Measurements from ENCODE around the gene COMMD7. TPM values are rescaled to one million over a fixed set of nuclear protein-coding genes. Genes with fewer than 3 reads are reported as not detected.

The COMMD7 gene
- total and polyA plus RNA-seq, 2 experiments from 2014 or later: 62.7 to 106 TPM

- Histone ChIP-seq H3K27ac (no peak overlapping the region), H3K4me3 (no peak overlapping the region), H3K9me2 (replicated peaks; ENCODE audit: insufficient read depth) (no peaks in the 10 kb centered on the region), H4K20me1 (ENCODE audit: insufficient read depth, poor library complexity, severe bottlenecking) (no peaks in the 10 kb centered on the region), H3K79me2 (no peaks in the 10 kb centered on the region), H3K9me3 (ENCODE audit: low read depth) (no peaks in the 10 kb centered on the region), H3K4me2 (no peak overlapping the region), H3K36me3 (replicated peaks; ENCODE audit: insufficient read depth, low read depth) (no peaks in the 10 kb centered on the region), H3K4me1 (ENCODE audit: insufficient read depth) (no peaks in the 10 kb centered on the region), H2AFZ (no peak overlapping the region), H3K27me3 (no peaks in the 10 kb centered on the region)
- 80% methylated on average over 20 of the region's 22 CpGs for WGBS (ENCODE audit: low lambda C conversion rate, missing lambda C conversion rate)
- DNase-seq (ENCODE audit: low spot score): no peak
- TF ChIP-seq CTCF (IDR thresholded peaks at IDR 0.05; ENCODE audit: poor library complexity) (no peak), EZH2 (IDR thresholded peaks at IDR 0.05; ENCODE audit: borderline replicate concordance) (no peak), EZH2phosphoT487 (IDR thresholded peaks at IDR 0.05; ENCODE audit: low read depth, severe bottlenecking, unreplicated experiment) (no peak)
Measured at GRCh38 chr20:32672982-32673851, 70.0 kb downstream of the COMMD7 start.

DNA sequence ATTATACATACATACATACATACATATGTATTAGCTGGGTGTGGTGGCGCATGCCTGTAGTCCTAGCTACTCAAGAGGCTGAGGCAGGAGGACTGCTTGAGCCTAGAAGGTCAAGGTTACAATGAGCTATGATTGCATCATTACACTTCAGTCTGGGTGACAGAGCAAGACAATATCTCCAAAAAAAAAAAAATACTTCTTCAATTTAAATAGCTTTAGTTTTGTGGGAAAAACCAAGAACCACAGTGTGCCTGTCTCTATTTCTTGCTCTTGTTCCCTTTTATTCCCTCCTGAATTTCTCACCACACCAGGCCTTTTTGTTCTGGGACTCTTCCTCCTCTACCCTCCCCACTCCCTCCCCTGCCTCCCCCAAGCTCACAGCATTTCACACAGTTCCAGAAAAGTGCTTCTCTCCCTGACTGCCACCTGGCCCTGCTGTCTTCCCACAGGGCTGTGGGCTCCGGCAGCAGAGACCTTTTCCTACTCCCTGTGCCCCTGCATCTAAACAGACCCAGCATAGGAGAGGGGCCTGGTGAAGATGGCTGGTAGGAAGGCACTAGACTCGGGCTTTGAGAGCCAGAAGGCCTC, 70.8 kb downstream of the COMMD7 start:
- TF ChIP-seq CTCF (IDR thresholded peaks at IDR 0.05; ENCODE audit: poor library complexity): no peak
- TF ChIP-seq EZH2 (IDR thresholded peaks at IDR 0.05; ENCODE audit: borderline replicate concordance): no peak
- TF ChIP-seq EZH2phosphoT487 (IDR thresholded peaks at IDR 0.05; ENCODE audit: low read depth, severe bottlenecking, unreplicated experiment): no peak
- Histone ChIP-seq H3K36me3 (replicated peaks; ENCODE audit: insufficient read depth, low read depth) (no peaks in the 10 kb centered on the region), H3K9me2 (replicated peaks; ENCODE audit: insufficient read depth) (no peaks in the 10 kb centered on the region), H3K79me2 (no peaks in the 10 kb centered on the region), H3K4me3 (no peak overlapping the region), H3K27ac (no peak overlapping the region), H3K27me3 (no peaks in the 10 kb centered on the region), H2AFZ (no peak overlapping the region), H3K4me2 (no peak overlapping the region), H3K4me1 (ENCODE audit: insufficient read depth) (no peaks in the 10 kb centered on the region), H4K20me1 (ENCODE audit: insufficient read depth, poor library complexity, severe bottlenecking) (no peaks in the 10 kb centered on the region), H3K9me3 (ENCODE audit: low read depth) (no peaks in the 10 kb centered on the region)
- WGBS (ENCODE audit: low lambda C conversion rate, missing lambda C conversion rate): 74% methylated on average over 3 of the region's 3 CpGs
- DNase-seq (ENCODE audit: low spot score): no peak

GRCh38 chr20:32670773-32671455, 72.4 kb downstream of the COMMD7 start:
- Histone ChIP-seq H2AFZ (no peak overlapping the region), H3K9me3 (ENCODE audit: low read depth) (no peaks in the 10 kb centered on the region), H3K36me3 (replicated peaks; ENCODE audit: insufficient read depth, low read depth) (no peaks in the 10 kb centered on the region), H3K27ac (no peak overlapping the region), H3K9me2 (replicated peaks; ENCODE audit: insufficient read depth) (no peaks in the 10 kb centered on the region), H3K4me2 (no peak overlapping the region), H3K27me3 (no peaks in the 10 kb centered on the region), H3K79me2 (no peaks in the 10 kb centered on the region), H4K20me1 (ENCODE audit: insufficient read depth, poor library complexity, severe bottlenecking) (no peaks in the 10 kb centered on the region), H3K4me1 (ENCODE audit: insufficient read depth) (no peaks in the 10 kb centered on the region), H3K4me3 (no peak overlapping the region)
- no peak for DNase-seq (ENCODE audit: low spot score)
- TF ChIP-seq EZH2phosphoT487 (IDR thresholded peaks at IDR 0.05; ENCODE audit: low read depth, severe bottlenecking, unreplicated experiment) (no peak), CTCF (IDR thresholded peaks at IDR 0.05; ENCODE audit: poor library complexity) (no peak), EZH2 (IDR thresholded peaks at IDR 0.05; ENCODE audit: borderline replicate concordance) (no peak)
- 98% methylated on average over 2 of the region's 2 CpGs for WGBS (ENCODE audit: low lambda C conversion rate, missing lambda C conversion rate)

Measured in hepatocyte (in vitro differentiated cells).